ENCODE data around the gene CRMP1.

Gene CRMP1

GRCh38 chr4:5931526-5931925, 38.6 kb upstream of the CRMP1 start:
- no peak for DNase-seq
- ChIA-PET CTCF (no interaction called here), POLR2A (no interaction called here)
- no peaks in the 10 kb centered on the region for H3K9me3 ChIP-seq (ENCODE audit: control extremely low read depth in 1 of 5, control insufficient read depth in 4 of 5, insufficient read depth in 2 of 5, low read depth in 1 of 5, low read length in 4 of 5)
- 62% methylated on average over 7 of the region's 9 CpGs for WGBS (ENCODE audit: insufficient coverage)
- H3K36me3 ChIP-seq (ENCODE audit: control insufficient read depth in 4 of 4, insufficient read depth in 4 of 4, low read length in 3 of 4): no peaks in the 10 kb centered on the region
- H3K27me3 ChIP-seq (replicated peaks in 2 of 5; ENCODE audit: control insufficient read depth in 4 of 5, insufficient read depth in 5 of 5, low read length in 4 of 5): peaks cover 0 to 71% (median 6%) of the 10 kb centered on the region in 5 experiments
- H3K4me1 ChIP-seq (ENCODE audit: control extremely low read depth in 1 of 4, control insufficient read depth in 4 of 4, insufficient read depth in 4 of 4, low read length in 3 of 4): no peaks in the 10 kb centered on the region
- no peak overlapping the region for H3K27ac ChIP-seq (ENCODE audit: insufficient read depth in 1 of 2, low read depth in 1 of 2, low read length in 2 of 2, poor library complexity in 1 of 2, severe bottlenecking in 2 of 2)
- no peak overlapping the region for H3K4me3 ChIP-seq (ENCODE audit: control insufficient read depth in 1 of 7, extremely low read depth in 1 of 7, insufficient read depth in 4 of 7, low read depth in 2 of 7, low read length in 6 of 7)

- 98% methylated on average over 7 of the region's 7 CpGs for WGBS (ENCODE audit: insufficient coverage)
These were observed 38.0 kb upstream of the CRMP1 start for GRCh38 chr4:5930876-5931275.

GRCh38 chr4:5930456-5930855, 37.6 kb upstream of the CRMP1 start:
- H3K36me3 ChIP-seq (ENCODE audit: control insufficient read depth in 4 of 4, insufficient read depth in 4 of 4, low read length in 3 of 4): no peaks in the 10 kb centered on the region
- no peak overlapping the region for H3K4me3 ChIP-seq (ENCODE audit: control insufficient read depth in 1 of 7, extremely low read depth in 1 of 7, insufficient read depth in 4 of 7, low read depth in 2 of 7, low read length in 6 of 7)
- ChIA-PET POLR2A (no interaction called here), CTCF (no interaction called here)
- no peaks in the 10 kb centered on the region for H3K4me1 ChIP-seq (ENCODE audit: control extremely low read depth in 1 of 4, control insufficient read depth in 4 of 4, insufficient read depth in 4 of 4, low read length in 3 of 4)
- peaks cover 0 to 81% (median 6%) of the 10 kb centered on the region in 5 experiments for H3K27me3 ChIP-seq (replicated peaks in 2 of 5; ENCODE audit: control insufficient read depth in 4 of 5, insufficient read depth in 5 of 5, low read length in 4 of 5)
- DNase-seq: no peak
- WGBS (ENCODE audit: insufficient coverage): 93% methylated on average over 8 of the region's 8 CpGs
- H3K27ac ChIP-seq (ENCODE audit: insufficient read depth in 1 of 2, low read depth in 1 of 2, low read length in 2 of 2, poor library complexity in 1 of 2, severe bottlenecking in 2 of 2): no peak overlapping the region
- no peaks in the 10 kb centered on the region for H3K9me3 ChIP-seq (ENCODE audit: control extremely low read depth in 1 of 5, control insufficient read depth in 4 of 5, insufficient read depth in 2 of 5, low read depth in 1 of 5, low read length in 4 of 5)

More at GRCh38 chr4:5930876-5931275, 38.0 kb upstream of the CRMP1 start:
- no peaks in the 10 kb centered on the region for H3K36me3 ChIP-seq (ENCODE audit: control insufficient read depth in 4 of 4, insufficient read depth in 4 of 4, low read length in 3 of 4)
- ChIA-PET POLR2A (no interaction called here), CTCF (no interaction called here)
- peaks cover 0 to 77% (median 6%) of the 10 kb centered on the region in 5 experiments for H3K27me3 ChIP-seq (replicated peaks in 2 of 5; ENCODE audit: control insufficient read depth in 4 of 5, insufficient read depth in 5 of 5, low read length in 4 of 5)
- no peak overlapping the region for H3K27ac ChIP-seq (ENCODE audit: insufficient read depth in 1 of 2, low read depth in 1 of 2, low read length in 2 of 2, poor library complexity in 1 of 2, severe bottlenecking in 2 of 2)
- H3K9me3 ChIP-seq (ENCODE audit: control extremely low read depth in 1 of 5, control insufficient read depth in 4 of 5, insufficient read depth in 2 of 5, low read depth in 1 of 5, low read length in 4 of 5): no peaks in the 10 kb centered on the region
- no peaks in the 10 kb centered on the region for H3K4me1 ChIP-seq (ENCODE audit: control extremely low read depth in 1 of 4, control insufficient read depth in 4 of 4, insufficient read depth in 4 of 4, low read length in 3 of 4)
- DNase-seq: no peak
- H3K4me3 ChIP-seq (ENCODE audit: control insufficient read depth in 1 of 7, extremely low read depth in 1 of 7, insufficient read depth in 4 of 7, low read depth in 2 of 7, low read length in 6 of 7): no peak overlapping the region

- no peak for DNase-seq
- ChIA-PET CTCF (no interaction called here), POLR2A (no interaction called here)
- H3K27me3 ChIP-seq (replicated peaks in 2 of 5; ENCODE audit: control insufficient read depth in 4 of 5, insufficient read depth in 5 of 5, low read length in 4 of 5): peaks cover 0 to 71% (median 6%) of the 10 kb centered on the region in 5 experiments
- no peaks in the 10 kb centered on the region for H3K4me1 ChIP-seq (ENCODE audit: control extremely low read depth in 1 of 4, control insufficient read depth in 4 of 4, insufficient read depth in 4 of 4, low read length in 3 of 4)
- no peaks in the 10 kb centered on the region for H3K36me3 ChIP-seq (ENCODE audit: control insufficient read depth in 4 of 4, insufficient read depth in 4 of 4, low read length in 3 of 4)
- no peak overlapping the region for H3K4me3 ChIP-seq (ENCODE audit: control insufficient read depth in 1 of 7, extremely low read depth in 1 of 7, insufficient read depth in 4 of 7, low read depth in 2 of 7, low read length in 6 of 7)
- no peak overlapping the region for H3K27ac ChIP-seq (ENCODE audit: insufficient read depth in 1 of 2, low read depth in 1 of 2, low read length in 2 of 2, poor library complexity in 1 of 2, severe bottlenecking in 2 of 2)
- WGBS (ENCODE audit: insufficient coverage): 80% methylated on average over 7 of the region's 8 CpGs
- no peaks in the 10 kb centered on the region for H3K9me3 ChIP-seq (ENCODE audit: control extremely low read depth in 1 of 5, control insufficient read depth in 4 of 5, insufficient read depth in 2 of 5, low read depth in 1 of 5, low read length in 4 of 5)
These were observed 36.0 kb upstream of the CRMP1 start for GRCh38 chr4:5928844-5929420.

- POLR2A ChIA-PET: no interaction called here
- no peak overlapping the region for H3K27ac ChIP-seq (ENCODE audit: insufficient read depth in 1 of 2, low read depth in 1 of 2, low read length in 2 of 2, poor library complexity in 1 of 2, severe bottlenecking in 2 of 2)
- no peaks in the 10 kb centered on the region for H3K4me1 ChIP-seq (ENCODE audit: control extremely low read depth in 1 of 4, control insufficient read depth in 4 of 4, insufficient read depth in 4 of 4, low read length in 3 of 4)
- WGBS (ENCODE audit: insufficient coverage): 89% methylated on average over 7 of the region's 8 CpGs
- H3K36me3 ChIP-seq (ENCODE audit: control insufficient read depth in 4 of 4, insufficient read depth in 4 of 4, low read length in 3 of 4): no peaks in the 10 kb centered on the region
- no peaks in the 10 kb centered on the region for H3K9me3 ChIP-seq (ENCODE audit: control extremely low read depth in 1 of 5, control insufficient read depth in 4 of 5, insufficient read depth in 2 of 5, low read depth in 1 of 5, low read length in 4 of 5)
- no peak for DNase-seq
- CTCF ChIA-PET: no interaction called here
- H3K27me3 ChIP-seq (replicated peaks in 2 of 5; ENCODE audit: control insufficient read depth in 4 of 5, insufficient read depth in 5 of 5, low read length in 4 of 5): peaks cover 0 to 68% (median 6%) of the 10 kb centered on the region in 5 experiments
- H3K4me3 ChIP-seq (ENCODE audit: control insufficient read depth in 1 of 7, extremely low read depth in 1 of 7, insufficient read depth in 4 of 7, low read depth in 2 of 7, low read length in 6 of 7): no peak overlapping the region
These were observed 35.4 kb upstream of the CRMP1 start for GRCh38 chr4:5928274-5928673.

- no peaks in the 10 kb centered on the region for H3K9me3 ChIP-seq (ENCODE audit: control extremely low read depth in 1 of 5, control insufficient read depth in 4 of 5, insufficient read depth in 2 of 5, low read depth in 1 of 5, low read length in 4 of 5)
- CTCF ChIA-PET: no interaction called here
- H3K4me1 ChIP-seq (ENCODE audit: control extremely low read depth in 1 of 4, control insufficient read depth in 4 of 4, insufficient read depth in 4 of 4, low read length in 3 of 4): no peaks in the 10 kb centered on the region
- no peak overlapping the region for H3K27ac ChIP-seq (ENCODE audit: insufficient read depth in 1 of 2, low read depth in 1 of 2, low read length in 2 of 2, poor library complexity in 1 of 2, severe bottlenecking in 2 of 2)
- no peak overlapping the region for H3K4me3 ChIP-seq (ENCODE audit: control insufficient read depth in 1 of 7, extremely low read depth in 1 of 7, insufficient read depth in 4 of 7, low read depth in 2 of 7, low read length in 6 of 7)
- H3K27me3 ChIP-seq (replicated peaks in 2 of 5; ENCODE audit: control insufficient read depth in 4 of 5, insufficient read depth in 5 of 5, low read length in 4 of 5): peaks cover 0 to 67% (median 6%) of the 10 kb centered on the region in 5 experiments
- H3K36me3 ChIP-seq (ENCODE audit: control insufficient read depth in 4 of 4, insufficient read depth in 4 of 4, low read length in 3 of 4): no peaks in the 10 kb centered on the region
- peak in 1 of 3 donors; percentile 1 for DNase-seq
- WGBS (ENCODE audit: insufficient coverage): 38% methylated on average over 1 of the region's 4 CpGs
- POLR2A ChIA-PET: no interaction called here
These were observed 34.9 kb upstream of the CRMP1 start for GRCh38 chr4:5927747-5928146.

- Histone ChIP-seq H3K9me3 (ENCODE audit: control extremely low read depth in 1 of 5, control insufficient read depth in 4 of 5, insufficient read depth in 2 of 5, low read depth in 1 of 5, low read length in 4 of 5) (no peaks in the 10 kb centered on the region), H3K27ac (ENCODE audit: insufficient read depth in 1 of 2, low read depth in 1 of 2, low read length in 2 of 2, poor library complexity in 1 of 2, severe bottlenecking in 2 of 2) (no peak overlapping the region), H3K4me3 (ENCODE audit: control insufficient read depth in 1 of 7, extremely low read depth in 1 of 7, insufficient read depth in 4 of 7, low read depth in 2 of 7, low read length in 6 of 7) (no peak overlapping the region), H3K4me1 (ENCODE audit: control extremely low read depth in 1 of 4, control insufficient read depth in 4 of 4, insufficient read depth in 4 of 4, low read length in 3 of 4) (no peaks in the 10 kb centered on the region), H3K27me3 (replicated peaks in 2 of 5; ENCODE audit: control insufficient read depth in 4 of 5, insufficient read depth in 5 of 5, low read length in 4 of 5) (peaks cover 0 to 67% (median 3%) of the 10 kb centered on the region in 5 experiments), H3K36me3 (ENCODE audit: control insufficient read depth in 4 of 4, insufficient read depth in 4 of 4, low read length in 3 of 4) (no peaks in the 10 kb centered on the region)
- DNase-seq: no peak
- POLR2A ChIA-PET: no interaction called here
- WGBS (ENCODE audit: insufficient coverage): 94% methylated on average over 2 of the region's 3 CpGs
- CTCF ChIA-PET: no interaction called here
These were observed 34.2 kb upstream of the CRMP1 start for GRCh38 chr4:5927116-5927515.
